NCI-H2196 (cell line): ENCODE measurements around the gene SDF4.

ENCODE experiments used
- DNase-seq: peaks from one replicate; lab custom pipeline; 2025; ENCODE audit not compliant: unreplicated experiment; lab: John Stamatoyannopoulos, UW

Gene SDF4

DNA sequence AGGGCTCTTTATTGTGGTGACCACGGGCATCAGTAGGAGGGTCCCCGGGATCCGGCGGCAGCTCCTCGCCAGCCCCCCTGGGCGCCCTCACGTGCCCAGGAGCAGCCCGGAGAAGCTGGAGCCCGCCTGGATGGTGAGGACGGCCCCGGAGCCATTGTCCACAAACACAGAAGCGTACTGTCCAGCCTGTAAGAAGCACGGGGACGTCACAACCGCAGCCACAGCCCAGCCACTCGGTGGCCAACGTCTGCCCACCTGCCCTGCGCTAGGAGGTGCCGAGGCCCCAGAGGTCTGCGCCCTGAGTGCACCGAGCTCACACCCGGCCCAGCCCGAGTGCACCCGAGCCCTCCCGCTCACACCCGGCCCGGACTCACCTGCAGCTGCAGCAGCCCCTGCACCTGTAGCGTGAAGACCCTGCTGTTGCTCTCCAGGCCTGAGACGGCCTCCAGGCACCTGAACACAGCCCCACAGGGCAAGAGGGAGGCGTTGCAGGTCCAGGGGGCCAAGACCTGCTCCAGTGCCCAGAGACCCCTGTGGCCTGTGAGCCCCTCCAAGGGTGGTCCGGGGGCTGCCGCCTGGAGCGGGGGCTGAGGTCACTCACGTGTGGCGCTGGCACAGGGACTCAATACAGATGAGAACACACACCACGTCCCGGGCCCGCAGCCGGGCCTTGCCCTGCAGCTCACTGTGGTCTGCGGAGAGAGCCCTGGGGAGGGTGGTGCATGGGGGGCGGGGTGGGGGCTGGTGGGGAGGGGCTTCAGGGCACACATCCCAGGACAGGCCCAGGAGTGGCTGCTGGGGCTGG, 10.9 kb upstream of the SDF4 start:
- no peak for DNase-seq

DNA sequence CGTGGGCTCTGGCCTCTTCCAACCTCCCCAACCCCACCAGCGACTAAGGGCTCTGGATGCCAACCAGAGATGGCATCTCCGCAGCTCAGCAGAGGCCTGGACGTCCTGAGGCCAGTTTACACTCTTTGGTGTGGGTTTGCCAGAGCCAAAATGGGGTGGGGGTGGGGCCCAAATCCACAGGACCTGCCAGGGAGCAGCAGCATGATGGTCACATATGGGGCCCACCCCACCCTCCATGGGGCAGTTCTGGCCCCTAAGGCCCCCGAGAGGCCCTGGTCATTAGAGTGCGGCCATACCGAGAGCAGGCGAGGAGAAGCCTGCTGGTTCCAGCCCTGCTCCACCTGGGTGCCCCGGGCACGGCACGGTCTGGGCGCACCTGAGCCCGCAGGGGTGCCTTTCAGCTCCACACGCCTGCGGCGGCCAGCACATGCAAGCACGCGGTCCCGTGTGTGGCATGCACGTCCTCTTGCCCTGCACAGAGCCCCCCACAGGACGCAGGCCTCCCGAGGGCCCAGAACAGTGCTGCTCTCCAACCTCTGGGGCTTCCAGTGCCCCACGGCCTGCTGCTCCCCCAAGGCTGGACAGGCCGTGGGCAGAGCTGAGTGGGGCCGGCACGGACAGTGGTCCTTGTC, 9.9 kb upstream of the SDF4 start:
- DNase-seq: no peak

DNA sequence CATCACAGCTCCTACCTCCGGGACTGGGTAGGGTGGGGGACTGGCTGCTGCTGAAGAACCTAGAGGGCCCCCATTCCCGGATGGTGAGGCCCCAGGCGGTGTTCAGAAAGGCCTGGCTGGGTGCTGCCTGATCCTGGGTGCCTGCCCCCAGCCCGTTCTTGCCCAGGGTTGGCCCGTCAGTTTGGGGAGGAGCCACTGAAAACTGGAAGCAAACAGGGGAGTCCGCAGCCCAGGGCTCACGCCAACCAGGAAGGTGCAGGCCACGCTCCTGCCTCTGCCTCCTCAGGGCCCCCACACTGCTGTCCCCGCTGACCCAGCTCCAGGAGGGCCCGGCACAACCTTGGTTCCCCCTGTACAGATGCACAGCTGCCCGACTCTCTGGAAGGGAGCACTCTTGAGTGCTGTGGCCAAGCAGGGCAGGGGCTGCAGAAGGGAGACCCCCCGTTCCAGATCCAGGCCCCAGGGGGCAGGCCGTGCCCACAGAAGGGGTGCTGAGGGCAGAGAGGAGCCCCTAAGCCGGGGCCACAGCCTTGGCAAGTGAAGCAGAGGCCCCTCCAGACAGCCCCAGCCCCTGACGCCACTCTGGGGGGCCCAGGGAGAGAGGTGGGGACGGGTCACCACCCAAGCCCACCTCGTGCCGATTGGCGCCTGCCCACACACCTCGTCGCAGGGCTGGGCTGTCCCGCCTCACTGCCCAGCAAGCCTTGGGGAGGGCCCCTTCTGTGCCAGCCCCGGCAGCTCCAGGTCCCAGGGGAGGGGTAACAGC, 9.2 kb upstream of the SDF4 start:
- DNase-seq: no peak

DNA sequence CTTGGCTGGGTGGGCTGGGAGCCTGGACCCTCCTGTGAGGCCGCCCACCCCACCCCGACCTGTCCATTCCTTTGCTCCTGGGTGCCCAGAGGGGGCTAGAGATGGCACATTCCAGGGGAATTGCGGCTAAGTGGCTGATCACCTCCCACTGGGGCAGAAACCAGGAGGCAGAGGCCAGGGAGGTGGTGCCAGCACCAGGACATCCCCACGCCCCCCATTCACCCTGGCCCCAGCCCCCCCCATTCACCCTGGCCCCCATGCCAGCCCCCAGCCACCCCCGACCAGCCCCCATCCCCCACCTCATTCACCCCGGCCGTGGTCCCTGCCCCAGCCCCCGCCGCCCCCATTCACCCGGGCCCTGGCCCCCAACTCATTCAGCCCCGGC, 8.5 kb upstream of the SDF4 start:
- DNase-seq: no peak

DNA sequence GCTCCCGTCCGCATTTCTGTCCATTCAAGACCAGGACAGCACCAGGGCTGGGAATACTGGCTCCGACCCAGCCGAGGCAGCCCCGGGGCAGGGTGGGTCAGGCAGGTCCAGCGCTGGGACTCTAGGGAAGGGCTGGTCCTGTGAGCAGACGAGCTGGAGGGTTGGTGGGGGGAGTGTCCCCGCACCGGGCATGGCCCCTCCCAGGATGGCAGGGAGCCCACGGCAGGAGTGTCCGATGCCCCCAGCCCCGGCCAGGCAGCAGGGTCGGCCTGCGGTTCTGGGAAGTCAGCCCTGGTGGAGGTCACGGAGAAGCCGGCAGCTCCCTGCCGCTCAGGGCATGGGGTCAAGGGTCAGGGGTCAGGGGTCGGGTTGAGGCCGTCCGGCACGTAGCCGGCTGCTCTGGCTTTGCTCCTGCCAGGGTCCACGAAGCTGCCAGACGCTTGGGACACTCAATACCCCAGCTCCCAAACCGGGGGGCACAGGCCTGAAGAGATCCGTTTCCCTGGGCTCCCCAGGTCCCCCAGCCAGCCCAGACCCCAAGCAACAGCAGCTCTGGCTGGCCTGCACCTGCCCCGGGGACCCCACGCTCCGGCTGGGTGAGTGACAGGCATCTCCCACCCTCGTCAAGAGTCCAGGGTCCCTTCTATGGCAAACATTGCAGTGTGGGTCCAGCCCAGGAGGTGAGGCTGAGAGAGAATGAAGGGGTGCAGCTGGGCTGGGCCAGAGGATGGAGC, 8.0 kb upstream of the SDF4 start:
- DNase-seq: no peak

DNA sequence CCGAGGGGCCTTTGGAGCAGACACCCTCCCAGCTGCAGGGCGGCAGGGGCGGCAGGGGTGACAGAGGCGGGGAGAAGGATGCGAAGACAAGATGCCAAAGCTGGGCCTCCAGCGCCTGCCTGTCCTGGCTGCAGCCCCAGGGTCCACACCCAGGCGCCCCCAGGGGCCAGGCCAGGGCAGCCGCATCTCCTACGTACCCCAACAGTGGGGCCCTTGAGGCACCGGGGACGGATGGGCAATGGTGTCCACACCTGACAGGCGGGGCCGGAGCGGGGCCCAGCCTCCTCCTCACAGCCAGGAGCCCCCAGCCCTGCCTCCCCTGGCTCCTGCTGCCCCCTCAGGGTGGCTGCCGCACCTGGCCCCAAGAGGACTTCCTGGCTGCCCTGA, 7.4 kb upstream of the SDF4 start:
- no peak for DNase-seq

DNA sequence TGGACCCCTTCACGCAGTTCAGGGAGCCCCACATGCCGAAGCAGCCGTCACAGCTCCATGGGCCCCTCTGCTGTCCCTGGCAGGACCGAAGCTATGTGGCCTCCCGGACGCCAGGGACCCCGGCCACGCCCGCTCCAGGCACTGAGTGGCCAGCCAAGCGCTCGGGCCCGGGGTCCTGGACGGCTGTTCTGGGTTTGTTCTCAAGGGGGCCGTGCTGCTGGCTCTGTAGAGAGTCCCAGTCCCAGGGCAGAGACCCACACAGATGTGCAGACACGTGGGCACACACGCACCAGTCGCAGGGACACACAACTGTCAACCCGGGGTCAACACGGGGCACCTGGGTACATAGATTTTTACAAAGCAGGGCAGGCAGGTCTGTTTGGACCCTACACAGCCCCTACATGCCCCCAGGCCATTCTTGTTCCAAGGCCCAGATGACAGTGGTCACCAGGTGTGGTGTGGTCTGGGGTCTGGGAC, 6.9 kb upstream of the SDF4 start:
- DNase-seq: no peak

DNA sequence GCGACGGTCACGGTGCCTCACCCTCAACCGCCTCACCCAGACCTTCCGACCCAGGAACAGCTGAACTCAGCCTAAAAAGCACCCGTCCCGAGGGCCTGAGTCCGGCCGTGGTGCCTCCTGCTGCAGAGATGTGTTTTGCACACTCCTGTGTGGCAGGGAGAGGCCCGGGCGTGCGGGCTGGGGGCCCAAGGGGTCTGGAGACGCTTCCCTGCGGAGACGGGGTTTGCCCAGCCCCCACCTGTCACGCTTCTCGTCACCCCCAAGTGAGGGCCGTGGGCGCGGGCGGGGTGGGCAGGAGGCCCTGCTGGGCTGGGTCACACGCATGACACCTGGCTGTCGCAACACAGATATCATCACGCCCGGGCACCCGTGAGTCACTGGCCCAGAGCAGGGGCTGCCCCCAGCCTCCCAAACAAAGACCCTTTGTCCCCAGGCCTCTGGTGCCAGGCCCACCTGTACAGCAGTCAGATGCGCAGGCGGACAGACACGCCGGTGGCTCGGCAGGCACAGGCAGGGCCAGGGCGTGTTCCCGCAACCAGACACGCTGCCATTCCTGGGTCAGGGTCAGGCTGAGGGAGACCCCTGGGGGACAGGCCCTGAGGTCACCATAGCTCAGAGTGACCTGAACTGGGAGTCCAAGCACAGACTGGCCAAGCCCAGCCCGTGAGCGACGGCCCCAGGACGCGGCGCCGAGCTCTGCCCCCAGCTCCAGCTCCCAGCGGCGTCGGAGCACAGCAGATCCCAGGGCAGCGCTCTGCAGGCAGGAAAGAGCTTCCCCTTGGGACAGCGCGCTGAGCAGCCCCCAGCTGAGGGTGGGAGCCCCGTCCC, 6.3 kb upstream of the SDF4 start:
- no peak for DNase-seq

DNA sequence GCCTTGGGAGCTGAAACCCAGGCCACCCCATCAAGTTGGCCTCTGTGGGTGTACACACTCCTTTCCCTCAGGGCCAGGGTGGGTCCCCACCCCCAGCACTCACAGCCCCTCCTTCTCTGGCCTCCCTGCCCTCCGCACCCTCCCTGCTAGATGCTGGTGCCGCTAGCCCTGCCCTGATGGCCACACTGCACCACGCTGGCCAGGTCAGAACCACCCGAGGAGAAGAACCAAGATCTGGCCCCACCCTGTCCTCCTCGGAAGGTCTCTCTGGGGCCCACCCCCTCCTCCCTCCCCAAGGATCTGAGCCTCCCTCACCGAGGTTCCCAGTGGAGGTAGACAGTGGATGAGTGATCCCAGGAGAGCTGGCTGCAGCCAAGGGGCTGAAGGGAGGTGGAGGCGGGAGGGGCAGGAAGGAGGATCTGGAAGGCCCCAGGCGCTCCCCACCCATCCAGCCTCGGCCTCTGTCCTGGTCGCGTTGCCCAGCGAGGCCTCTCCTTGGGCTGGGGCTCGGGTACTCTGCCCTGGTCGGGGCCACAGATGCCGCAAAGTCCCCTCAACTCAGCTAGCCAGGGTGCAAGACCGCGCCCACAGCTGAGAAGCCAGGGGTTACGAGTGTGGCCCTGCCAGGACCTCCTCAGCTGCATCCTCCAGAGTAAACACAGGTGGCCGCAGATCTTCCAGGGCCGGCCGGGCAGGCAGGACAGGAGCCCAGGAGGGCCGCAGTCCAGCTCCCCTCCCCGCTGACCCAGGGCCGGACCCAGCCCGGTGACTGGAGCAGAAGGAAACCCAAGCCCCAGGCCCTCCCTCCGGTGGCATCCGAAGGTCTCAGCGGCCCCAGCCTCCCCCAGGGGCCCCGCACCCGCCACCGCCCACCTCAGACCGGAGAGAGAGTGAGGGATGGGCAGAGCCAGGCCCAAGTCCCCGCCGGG, 5.4 kb upstream of the SDF4 start:
- no peak for DNase-seq

DNA sequence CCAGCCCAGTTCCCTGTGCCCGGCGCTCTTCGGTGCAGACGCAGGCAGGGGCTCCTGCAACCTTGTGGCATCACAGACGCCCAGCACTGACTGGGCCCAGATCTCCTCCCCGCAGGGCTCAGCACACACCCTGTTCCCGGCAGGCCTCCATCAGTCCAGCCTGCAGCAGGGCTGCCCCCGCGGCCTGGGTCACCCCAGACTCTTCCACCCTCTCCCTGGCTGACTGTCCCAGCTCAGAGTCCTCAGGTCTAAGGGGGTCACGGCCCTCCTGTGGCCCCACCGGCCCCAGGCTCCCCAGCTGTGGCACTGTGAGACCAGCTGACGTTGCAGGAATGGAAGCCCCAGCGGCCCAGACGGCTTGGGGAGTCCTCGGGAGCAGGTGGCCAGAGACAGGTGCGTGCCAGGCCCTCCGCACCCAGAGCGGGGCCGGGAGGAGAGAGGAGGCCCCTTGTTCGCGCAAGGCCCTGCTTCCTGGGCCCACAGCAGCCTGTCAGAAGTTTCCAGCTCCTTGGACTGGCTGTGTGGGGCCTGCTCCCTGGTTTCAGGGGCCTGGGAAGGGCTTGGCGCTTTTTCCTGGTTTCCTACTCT, 4.5 kb upstream of the SDF4 start:
- DNase-seq: no peak

DNA sequence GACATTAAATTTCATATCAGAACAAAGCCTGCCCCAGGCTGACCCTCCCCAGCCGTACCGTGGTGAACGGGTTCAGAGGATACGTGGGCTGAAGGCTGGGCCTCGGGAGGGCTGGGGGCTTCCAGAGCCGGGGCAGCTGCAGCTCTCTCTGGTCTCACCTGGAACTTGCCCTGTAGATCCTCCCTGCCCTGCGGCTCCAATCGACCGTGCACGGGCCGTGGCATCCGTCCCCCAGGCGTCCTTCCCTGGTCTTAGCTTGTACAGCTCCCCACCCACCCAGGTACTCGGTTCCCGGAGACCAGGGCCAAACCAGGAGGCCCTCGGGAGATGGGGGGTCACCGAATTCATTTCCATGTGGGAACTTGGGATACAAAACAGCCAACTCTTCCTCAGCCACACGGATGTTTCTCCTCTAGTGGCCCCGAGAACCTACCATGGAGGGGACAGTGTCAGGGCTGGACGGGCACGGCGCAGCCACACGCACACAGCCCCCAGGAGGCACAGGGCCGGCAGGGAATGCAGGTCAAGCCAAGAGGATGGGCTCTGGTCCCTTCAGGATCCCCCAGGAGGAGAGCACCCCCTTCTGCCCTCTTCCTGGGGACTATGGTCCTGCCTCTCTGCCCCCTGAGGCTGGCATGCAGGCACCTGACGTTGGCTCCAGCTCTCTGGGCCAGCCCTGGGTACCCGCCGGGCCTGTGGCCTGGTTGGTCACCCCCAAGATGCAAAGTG, 3.4 kb upstream of the SDF4 start:
- no peak for DNase-seq

DNA sequence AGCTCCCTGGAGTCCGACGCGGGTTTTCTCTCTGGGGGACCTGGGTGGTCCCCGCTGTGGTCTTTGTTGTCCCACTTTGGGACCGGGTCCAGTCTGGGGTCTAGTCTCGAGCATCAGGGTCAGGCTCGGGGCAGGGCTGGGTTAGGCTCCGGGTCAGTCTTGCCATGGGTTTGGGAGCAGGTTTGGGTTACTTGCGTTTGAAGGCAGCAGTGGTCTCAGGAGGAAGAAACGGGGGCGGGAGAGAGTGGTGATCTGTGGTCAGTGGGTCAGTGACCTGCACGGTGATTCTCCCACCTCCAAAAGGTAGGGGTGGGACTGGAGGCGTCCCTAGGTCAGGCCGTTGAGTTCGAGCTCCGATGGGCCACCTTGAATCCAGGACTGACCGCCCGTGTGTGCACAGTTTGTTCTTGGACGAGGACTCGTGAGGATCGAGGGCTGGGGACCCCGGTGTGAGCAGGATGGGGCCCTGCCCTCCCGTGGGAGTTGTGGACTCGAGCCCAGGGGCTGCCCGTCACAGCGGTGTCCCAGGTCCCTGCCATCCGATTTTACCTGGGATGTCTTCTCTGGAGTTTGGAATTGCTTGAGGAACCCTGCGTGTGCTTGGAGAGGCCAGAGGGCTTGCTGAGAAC, 2.5 kb upstream of the SDF4 start:
- no peak for DNase-seq

DNA sequence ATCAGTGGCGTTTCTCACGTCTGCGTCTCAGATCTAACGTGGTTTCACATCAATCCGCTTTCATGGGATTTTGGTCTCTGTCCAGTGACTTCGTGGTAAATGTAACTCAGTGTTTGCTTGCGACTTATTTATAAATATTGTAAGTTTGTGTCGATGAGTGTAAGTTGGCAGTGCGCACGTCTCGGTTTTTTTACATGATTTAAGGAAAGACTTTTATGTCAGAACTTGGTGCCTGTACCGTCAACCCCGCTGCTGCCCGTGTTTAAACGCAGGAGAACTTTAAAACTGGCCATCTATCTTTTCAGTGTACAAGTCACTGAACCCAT, 1.7 kb upstream of the SDF4 start:
- DNase-seq: no peak

DNA sequence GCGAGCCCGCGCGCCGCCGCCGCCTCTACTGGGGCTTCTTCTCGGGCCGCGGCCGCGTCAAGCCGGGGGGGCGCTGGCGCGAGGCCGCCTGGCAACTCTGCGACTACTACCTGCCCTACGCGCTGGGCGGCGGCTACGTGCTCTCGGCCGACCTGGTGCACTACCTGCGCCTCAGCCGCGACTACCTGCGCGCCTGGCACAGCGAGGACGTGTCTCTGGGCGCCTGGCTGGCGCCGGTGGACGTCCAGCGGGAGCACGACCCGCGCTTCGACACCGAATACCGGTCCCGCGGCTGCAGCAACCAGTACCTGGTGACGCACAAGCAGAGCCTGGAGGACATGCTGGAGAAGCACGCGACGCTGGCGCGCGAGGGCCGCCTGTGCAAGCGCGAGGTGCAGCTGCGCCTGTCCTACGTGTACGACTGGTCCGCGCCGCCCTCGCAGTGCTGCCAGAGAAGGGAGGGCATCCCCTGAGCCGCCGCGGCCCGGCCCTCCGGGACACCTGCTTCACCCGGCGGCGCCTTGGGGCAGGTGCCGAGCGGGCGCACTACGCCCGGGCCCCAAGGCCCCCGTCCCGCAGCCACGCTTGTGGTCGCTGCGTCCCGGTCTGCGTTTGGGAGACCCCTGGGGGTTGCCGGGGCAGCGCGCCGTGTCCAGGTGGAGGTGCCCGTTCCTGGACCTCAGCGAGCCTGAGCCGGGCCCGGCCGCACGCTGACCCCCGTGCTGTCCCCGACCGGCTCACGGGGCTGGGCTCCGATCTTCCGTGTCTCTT, 1.2 kb upstream of the SDF4 start:
- no peak for DNase-seq

DNA sequence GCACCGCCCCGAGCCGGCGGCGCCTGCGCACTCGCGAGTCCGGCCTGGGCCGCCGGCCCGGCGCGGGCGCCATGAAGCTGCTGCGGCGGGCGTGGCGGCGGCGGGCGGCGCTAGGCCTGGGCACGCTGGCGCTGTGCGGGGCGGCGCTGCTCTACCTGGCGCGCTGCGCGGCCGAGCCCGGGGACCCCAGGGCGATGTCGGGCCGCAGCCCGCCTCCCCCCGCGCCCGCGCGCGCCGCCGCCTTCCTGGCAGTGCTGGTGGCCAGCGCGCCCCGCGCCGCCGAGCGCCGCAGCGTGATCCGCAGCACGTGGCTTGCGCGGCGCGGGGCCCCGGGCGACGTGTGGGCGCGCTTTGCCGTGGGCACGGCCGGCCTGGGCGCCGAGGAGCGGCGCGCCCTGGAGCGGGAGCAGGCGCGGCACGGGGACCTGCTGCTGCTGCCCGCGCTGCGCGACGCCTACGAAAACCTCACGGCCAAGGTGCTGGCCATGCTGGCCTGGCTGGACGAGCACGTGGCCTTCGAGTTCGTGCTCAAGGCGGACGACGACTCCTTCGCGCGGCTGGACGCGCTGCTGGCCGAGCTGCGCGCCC, 501 bp upstream of the SDF4 start, which contains the start of gene B3GALT6:
B3GALT6 (plus strand) TSS at position 30 of the 588 bp plus-strand sequence; CDS start at position 72, 42 bp downstream.
- DNase-seq: no peak

DNA sequence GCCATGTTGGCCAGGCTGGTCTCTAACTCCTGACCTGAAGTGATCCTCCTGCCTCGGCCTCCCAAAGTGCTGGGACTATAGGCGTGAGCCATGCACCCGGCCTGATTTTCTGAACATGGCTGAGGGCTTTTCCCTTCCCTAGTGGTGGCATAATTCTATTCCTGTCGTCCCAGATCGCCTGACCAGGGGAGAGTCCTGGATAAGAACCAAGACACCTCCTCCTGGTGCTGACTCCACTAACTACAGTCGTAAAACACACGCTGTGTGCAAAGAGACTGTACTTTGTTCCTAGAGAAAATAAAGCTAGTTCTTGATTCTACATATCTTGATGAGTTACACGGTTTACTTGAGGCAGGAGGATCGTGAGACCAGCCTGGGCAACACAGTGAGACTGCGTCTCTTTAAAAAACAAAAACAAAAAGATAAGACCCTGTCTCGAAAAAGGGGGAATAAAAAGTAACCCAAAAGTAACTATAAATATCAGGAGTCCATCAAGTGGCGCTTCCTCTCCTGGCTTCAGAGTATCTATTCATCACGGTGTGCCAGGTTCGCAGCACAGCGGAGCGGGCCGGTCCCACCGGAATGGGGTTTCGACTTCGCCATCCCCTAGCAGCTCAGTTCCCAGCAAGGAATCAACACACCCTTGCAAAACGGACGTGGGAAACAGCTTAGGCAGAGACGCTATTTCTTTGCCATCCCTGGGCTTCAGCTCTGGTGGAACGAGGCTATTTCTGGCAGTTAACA, 973 bp downstream of the SDF4 start:
- peak; percentile 26 for DNase-seq
